HepG2 (cell line): ENCODE results near the gene PRCD. TPM values are rescaled to one million over a fixed set of nuclear protein-coding genes. Genes with fewer than 3 reads are reported as not detected.

ENCODE experiments used
- AGO1 ChIP-seq: fragments of 200-400 bp; formaldehyde crosslinking; IDR thresholded peaks from 2 replicates; pipeline ENCODE4 v1.6.1; 2017; ENCODE audit warnings: mild to moderate bottlenecking, low read depth, low read length, moderate library complexity; ENCODE audit not compliant: poor library complexity, severe bottlenecking
- CBX1 ChIP-seq: IDR thresholded peaks from one replicate; pipeline ENCODE4 v1.6.1; 2016; ENCODE audit warnings: antibody characterized with exemption, low read depth
- ETV5 ChIP-seq: IDR thresholded peaks from 2 replicates; pipeline ENCODE4 v1.6.1; 2018; ENCODE audit warnings: missing biosample characterization, missing genetic modification reagents, inconsistent platforms, borderline replicate concordance
- FOSL2 ChIP-seq: sonication (generic); formaldehyde crosslinking; IDR thresholded peaks from 2 replicates; pipeline ENCODE4 v1.4.0; 2020; ENCODE audit warnings: missing genetic modification reagents
- HINFP ChIP-seq: sonication (generic); formaldehyde crosslinking; IDR thresholded peaks from 2 replicates; pipeline ENCODE4 v1.4.0; 2020; ENCODE audit warnings: low read depth, mild to moderate bottlenecking, missing genetic modification reagents
- NAIF1 ChIP-seq: sonication (generic); formaldehyde crosslinking; IDR thresholded peaks from 2 replicates; pipeline ENCODE4 v1.5.0; 2020; ENCODE audit warnings: mild to moderate bottlenecking, missing genetic modification reagents, borderline replicate concordance
- NPAS2 ChIP-seq: sonication (generic); formaldehyde crosslinking; IDR thresholded peaks from 2 replicates; pipeline ENCODE4 v1.8.0; 2022; ENCODE audit warnings: mild to moderate bottlenecking, missing genetic modification reagents, borderline replicate concordance
- REL ChIP-seq: sonication (generic); formaldehyde crosslinking; conservative IDR thresholded peaks from 2 replicates; pipeline ENCODE4 v1.8.0; 2022; ENCODE audit warnings: mild to moderate bottlenecking, missing genetic modification reagents, moderate library complexity
- RNF219 ChIP-seq: sonication (generic); formaldehyde crosslinking; IDR thresholded peaks from 2 replicates; pipeline ENCODE4 v1.5.0; 2020; ENCODE audit warnings: mild to moderate bottlenecking, missing genetic modification reagents
- SALL2 ChIP-seq: sonication (generic); formaldehyde crosslinking; IDR thresholded peaks from 2 replicates; pipeline ENCODE4 v1.8.1; 2023; ENCODE audit warnings: mild to moderate bottlenecking, missing genetic modification reagents, inconsistent platforms
- SIX1 ChIP-seq: sonication (generic); formaldehyde crosslinking; IDR thresholded peaks from 2 replicates; pipeline ENCODE4 v1.4.0; 2020; ENCODE audit warnings: missing genetic modification reagents, borderline replicate concordance
- ZBTB10 ChIP-seq: sonication (generic); formaldehyde crosslinking; IDR thresholded peaks from 2 replicates; pipeline ENCODE4 v1.4.0; 2020; ENCODE audit warnings: missing genetic modification reagents, borderline replicate concordance
- ZBTB34 ChIP-seq: sonication (generic); formaldehyde crosslinking; IDR thresholded peaks from 2 replicates; pipeline ENCODE4 v1.8.0; 2022; ENCODE audit warnings: mild to moderate bottlenecking, missing genetic modification reagents
- ZNF205 ChIP-seq: IDR thresholded peaks from 2 replicates; pipeline ENCODE4 v1.6.1; 2018; ENCODE audit warnings: missing biosample characterization, missing genetic modification reagents
- ZNF281 ChIP-seq: sonication (generic); formaldehyde crosslinking; IDR thresholded peaks from 2 replicates; pipeline ENCODE4 v1.4.0; 2020; ENCODE audit warnings: missing genetic modification reagents, borderline replicate concordance
- ZNF431 ChIP-seq: sonication (generic); formaldehyde crosslinking; IDR thresholded peaks from 2 replicates; pipeline ENCODE4 v1.9.0; 2022; ENCODE audit warnings: missing genetic modification reagents, low read depth, mild to moderate bottlenecking, borderline replicate concordance
- ZNF629 ChIP-seq: sonication (generic); formaldehyde crosslinking; conservative IDR thresholded peaks from 2 replicates; pipeline ENCODE4 v1.5.0; 2020; ENCODE audit warnings: missing genetic modification reagents
- ZNF737 ChIP-seq: sonication (generic); formaldehyde crosslinking; IDR thresholded peaks from 2 replicates; pipeline ENCODE4 v1.5.0; 2020; ENCODE audit warnings: missing genetic modification reagents, mild to moderate bottlenecking, borderline replicate concordance
- ZNF768 ChIP-seq: sonication (generic); formaldehyde crosslinking; IDR thresholded peaks from 2 replicates; pipeline ENCODE4 v1.4.0; 2020; ENCODE audit warnings: missing genetic modification reagents
- polyA plus RNA-seq, 8 experiments: library from polyadenylated mRNA; depleted of rRNA in 3 of 8; stranded (reverse) in 7 of 8; unstranded in 1 of 8; fragments of >200 nt; fragmentation: Illumina TruSeq in 4 of 8; extraction: Trizol in 4 of 8; gene quantifications; 2 replicates each; pipeline versions ENCODE4 v1.2.1 to v1.2.3, GENCODE V29; 2011 to 2016; ENCODE audit warnings: low read depth in 4 of 8, missing spikeins in 1 of 8, mixed read lengths in 1 of 8; ENCODE audit not compliant: insufficient read depth in 1 of 8
- total RNA-seq, 5 experiments: library from RNA; depleted of rRNA; stranded (reverse); fragments of >200 nt; fragmentation: Illumina TruSeq; extraction: Trizol; gene quantifications; 2 replicates each; pipeline ENCODE4 v1.2.3, GENCODE V29; 2016; ENCODE audit warnings: low read depth in 1 of 5

PRCD gene
- total and polyA plus RNA-seq, 2 of the 13 experiments (the other 11 are each of a cell fraction or from before 2014, with no cell fraction given) = 0.51 TPM; not detected in 1

- no peak for TF ChIP-seq HINFP (CRISPR knock-in tag)
- no peak for TF ChIP-seq NPAS2
- TF ChIP-seq CBX1 = no peak
- no peak for TF ChIP-seq ZNF205 (CRISPR knock-in tag)
- no peak for TF ChIP-seq RNF219 (CRISPR knock-in tag)
- peak; percentile 38; the same call in 1 of the 2 replicates for TF ChIP-seq SALL2 (CRISPR knock-in tag)
- no peak for TF ChIP-seq ZBTB10 (CRISPR knock-in tag)
- no peak for TF ChIP-seq REL (CRISPR knock-in tag)
- TF ChIP-seq ETV5 (CRISPR knock-in tag) = no peak
- TF ChIP-seq FOSL2 = no peak; the same call in 1 of the 2 replicates
- TF ChIP-seq ZNF737 (CRISPR knock-in tag) = no peak
- TF ChIP-seq NAIF1 = no peak
- TF ChIP-seq SIX1 = no peak
- TF ChIP-seq ZBTB34 (CRISPR knock-in tag) = 0 out of 2 replicates have a peak, but pooled peaks have one; percentile 17
- TF ChIP-seq AGO1 = no peak
- no peak for TF ChIP-seq ZNF281 (CRISPR knock-in tag)
- no peak for TF ChIP-seq ZNF431 (CRISPR knock-in tag)
- TF ChIP-seq ZNF768 (CRISPR knock-in tag) = no peak
- TF ChIP-seq ZNF629 (CRISPR knock-in tag) = no peak
These were observed 17.0 kb downstream of the PRCD start (continued) for GRCh38 chr17:76556765-76557367.
